ENCODE measurements around the gene C1orf159.

C1orf159 gene

GRCh38 chr1:1075148-1075935, 40.5 kb downstream of the C1orf159 start:
- H2AFZ ChIP-seq (ENCODE audit: low read depth): no peak overlapping the region
- H3K79me2 ChIP-seq (ENCODE audit: insufficient read depth, low read depth): no peaks in the 10 kb centered on the region
- no peak overlapping the region for H3K4me2 ChIP-seq
- no peak for TF ChIP-seq CTCF (conservative IDR thresholded peaks at IDR 0.05; ENCODE audit: low read depth, low read length)
- peaks cover 45% of the 10 kb centered on the region for H3K27me3 ChIP-seq (ENCODE audit: insufficient read depth, low read depth)
- H3K4me3 ChIP-seq (IDR thresholded peaks at IDR 0.05; ENCODE audit: insufficient read depth, low read depth, low read length): no peak overlapping the region
- no peaks in the 10 kb centered on the region for H4K20me1 ChIP-seq (ENCODE audit: insufficient read depth)
- H3K4me1 ChIP-seq (ENCODE audit: low read depth, poor library complexity, severe bottlenecking): peaks cover 24% of the 10 kb centered on the region
- H3K27ac ChIP-seq: no peak overlapping the region
- H3K9ac ChIP-seq: no peak overlapping the region
- H3K36me3 ChIP-seq (ENCODE audit: insufficient read depth): no peaks in the 10 kb centered on the region

- H3K9ac ChIP-seq: no peak overlapping the region
- no peak for TF ChIP-seq CTCF (conservative IDR thresholded peaks at IDR 0.05; ENCODE audit: low read depth, low read length)
- no peaks in the 10 kb centered on the region for H3K79me2 ChIP-seq (ENCODE audit: insufficient read depth, low read depth)
- peak overlapping the region; percentile 66; the same call in 1 of the 2 replicates for H3K4me2 ChIP-seq
- H3K27ac ChIP-seq: no peak overlapping the region
- peaks cover 45% of the 10 kb centered on the region for H3K27me3 ChIP-seq (ENCODE audit: insufficient read depth, low read depth)
- H3K4me3 ChIP-seq (IDR thresholded peaks at IDR 0.05; ENCODE audit: insufficient read depth, low read depth, low read length): no peak overlapping the region
- H2AFZ ChIP-seq (ENCODE audit: low read depth): no peak overlapping the region
- no peaks in the 10 kb centered on the region for H3K36me3 ChIP-seq (ENCODE audit: insufficient read depth)
- no peaks in the 10 kb centered on the region for H4K20me1 ChIP-seq (ENCODE audit: insufficient read depth)
- H3K4me1 ChIP-seq (ENCODE audit: low read depth, poor library complexity, severe bottlenecking): peaks cover 20% of the 10 kb centered on the region
Observed at GRCh38 chr1:1074631-1075147, 41.2 kb downstream of the C1orf159 start.

GRCh38 chr1:1073743-1074587, 41.9 kb downstream of the C1orf159 start, which contains the start of gene RNF223:
Gene RNF223 (minus strand): TSS chr1:1074306. CDS start chr1:1072566, 1,740 bp downstream.
- TF ChIP-seq CTCF (conservative IDR thresholded peaks at IDR 0.05; ENCODE audit: low read depth, low read length): no peak
- Histone ChIP-seq H4K20me1 (ENCODE audit: insufficient read depth) (no peaks in the 10 kb centered on the region), H3K36me3 (ENCODE audit: insufficient read depth) (no peaks in the 10 kb centered on the region), H3K4me3 (IDR thresholded peaks at IDR 0.05; ENCODE audit: insufficient read depth, low read depth, low read length) (no peak within 1 kb of the TSS), H3K27me3 (ENCODE audit: insufficient read depth, low read depth) (peaks cover 48% of the 10 kb centered on the region), H2AFZ (ENCODE audit: low read depth) (peak within 1 kb of the TSS; percentile 26; the same call in 1 of the 2 replicates), H3K79me2 (ENCODE audit: insufficient read depth, low read depth) (no peaks in the 10 kb centered on the region), H3K27ac (no peak within 1 kb of the TSS), H3K4me2 (peak within 1 kb of the TSS; percentile 66), H3K4me1 (ENCODE audit: low read depth, poor library complexity, severe bottlenecking) (peaks cover 21% of the 10 kb centered on the region), H3K9ac (no peak within 1 kb of the TSS)

GRCh38 chr1:1072849-1073742, 42.8 kb downstream of the C1orf159 start:
- Histone ChIP-seq H3K79me2 (ENCODE audit: insufficient read depth, low read depth) (no peaks in the 10 kb centered on the region), H3K4me3 (IDR thresholded peaks at IDR 0.05; ENCODE audit: insufficient read depth, low read depth, low read length) (no peak overlapping the region), H3K4me1 (ENCODE audit: low read depth, poor library complexity, severe bottlenecking) (peaks cover 25% of the 10 kb centered on the region), H3K27me3 (ENCODE audit: insufficient read depth, low read depth) (peaks cover 53% of the 10 kb centered on the region), H4K20me1 (ENCODE audit: insufficient read depth) (no peaks in the 10 kb centered on the region), H3K36me3 (ENCODE audit: insufficient read depth) (no peaks in the 10 kb centered on the region), H2AFZ (ENCODE audit: low read depth) (no peak overlapping the region), H3K9ac (no peak overlapping the region), H3K4me2 (no peak overlapping the region), H3K27ac (no peak overlapping the region)
- no peak for TF ChIP-seq CTCF (conservative IDR thresholded peaks at IDR 0.05; ENCODE audit: low read depth, low read length)

All from KMS-11 (cell line).